Esophagus muscularis mucosa (tissue), 4 donors: ENCODE measurements around the gene COMMD1. TPM values are rescaled to one million over a fixed set of nuclear protein-coding genes. Genes with fewer than 3 reads are reported as not detected.

Experiments used
- DNase-seq: peaks from one replicate; pipeline ENCODE4 v3.0.0-alpha.2; 2017; ENCODE audit errors: extremely low spot score
- H3K27ac ChIP-seq, 4 donors: fragments of 200-600 bp; sonication (generic); replicated peaks in 1 of 4; 1 replicate in 3 of 4; 2 replicates in 1 of 4; pipeline ENCODE4 v1.5.1; 2016 to 2019; ENCODE audit warnings: mild to moderate bottlenecking in 1 of 4
- H3K27me3 ChIP-seq, 4 donors: fragments of 200-600 bp; sonication (generic); one replicate each; pipeline versions ENCODE4 v1.5.1 to v1.6.0; 2016 to 2019
- H3K36me3 ChIP-seq, 4 donors: fragments of 200-600 bp; sonication (generic); one replicate each; pipeline ENCODE4 v1.5.1; 2016 to 2019
- H3K4me1 ChIP-seq, 4 donors: fragments of 200-600 bp; sonication (generic); one replicate each; pipeline ENCODE4 v1.5.1; 2016 to 2019
- H3K4me3 ChIP-seq, 4 donors: fragments of 200-600 bp; sonication (generic); 1 replicate in 2 of 4; 2 replicates in 2 of 4; pipeline ENCODE4 v1.5.1; 2016 to 2019; ENCODE audit warnings: mild to moderate bottlenecking in 4 of 4, moderate library complexity in 1 of 4
- H3K9me3 ChIP-seq, 4 donors: fragments of 200-600 bp; sonication (generic); 1 replicate in 3 of 4; 2 replicates in 1 of 4; pipeline ENCODE4 v1.5.1; 2016 to 2019
- EP300 ChIP-seq: sonication (generic); formaldehyde crosslinking; IDR thresholded peaks from one replicate; pipeline ENCODE4 v1.6.1; 2017; ENCODE audit warnings: antibody characterized with exemption
- POLR2A ChIP-seq: fragments of 450-650 bp; IDR thresholded peaks from one replicate; pipeline ENCODE4 v1.6.1; 2017; ENCODE audit warnings: antibody characterized with exemption, moderate library complexity, mild to moderate bottlenecking, low read depth
- POLR2AphosphoS5 ChIP-seq, 2 donors: sonication (generic); formaldehyde crosslinking; IDR thresholded peaks; one replicate each; pipeline ENCODE4 v1.6.1; 2017; ENCODE audit warnings: antibody characterized with exemption in 2 of 2
- WGBS: methylation state at CpG from one replicate; pipeline ENCODE4 v1.1.5; 2018; 5-methylcytosine and 5-hydroxymethylcytosine counted together
- intact Hi-C: fragments of 100-400 bp; cut with DNase I; formaldehyde crosslinking; loops from one replicate; pipeline ENCODE4 v1.15.1; 2023
- total RNA-seq, 4 donors: library from RNA; depleted of rRNA; stranded (reverse); fragments of >200 nt; gene quantifications; one replicate each; pipeline versions ENCODE4 v1.1.0 to v1.2.1, GENCODE V29; 2016
- TF ChIP-seq, protein P1 (sequence below), 3 experiments: fragments of 200-600 bp in 2 of 3; fragments of 450-650 bp in 1 of 3; sonication (generic) in 2 of 3; IDR thresholded peaks; one replicate each; pipeline ENCODE4 v1.5.1; 2017 to 2019; ENCODE audit warnings: antibody characterized with exemption in 3 of 3, mild to moderate bottlenecking in 2 of 3, moderate library complexity in 1 of 3

The COMMD1 gene
- total RNA-seq, 4 donors from 2014 or later: 25.1 to 42.4 (median 37.2) TPM

DNA sequence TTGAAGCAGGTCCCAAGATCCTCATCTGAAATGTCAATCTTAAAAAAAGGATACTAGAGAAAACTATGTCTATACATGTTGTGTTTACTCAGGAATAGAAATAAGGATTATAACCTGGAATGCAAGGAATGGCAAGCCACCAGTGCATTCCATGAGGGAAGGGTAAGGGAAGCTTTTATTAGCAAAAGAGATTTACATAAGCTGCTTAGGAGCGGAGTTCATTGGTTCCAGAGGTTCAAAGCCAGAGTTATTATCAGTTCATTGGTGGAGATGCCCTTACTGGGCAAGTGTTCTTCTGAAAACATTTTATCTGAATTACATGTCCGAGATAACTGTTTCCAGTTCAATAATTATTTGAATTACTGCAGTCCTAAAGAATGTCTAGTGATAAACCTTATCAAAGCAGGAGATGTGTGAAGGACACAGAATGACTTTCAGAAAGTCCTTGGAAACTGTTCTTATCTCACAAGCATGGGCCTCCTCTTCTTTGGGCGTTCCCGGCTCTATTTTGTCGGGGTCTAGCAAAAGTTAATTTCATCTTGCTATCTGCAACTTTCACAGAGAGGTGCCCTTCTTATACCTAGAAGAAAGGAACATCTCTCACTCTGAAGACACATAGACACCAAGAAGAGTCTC lies 23.5 kb downstream of the COMMD1 start:
- TF ChIP-seq, protein P1, sequence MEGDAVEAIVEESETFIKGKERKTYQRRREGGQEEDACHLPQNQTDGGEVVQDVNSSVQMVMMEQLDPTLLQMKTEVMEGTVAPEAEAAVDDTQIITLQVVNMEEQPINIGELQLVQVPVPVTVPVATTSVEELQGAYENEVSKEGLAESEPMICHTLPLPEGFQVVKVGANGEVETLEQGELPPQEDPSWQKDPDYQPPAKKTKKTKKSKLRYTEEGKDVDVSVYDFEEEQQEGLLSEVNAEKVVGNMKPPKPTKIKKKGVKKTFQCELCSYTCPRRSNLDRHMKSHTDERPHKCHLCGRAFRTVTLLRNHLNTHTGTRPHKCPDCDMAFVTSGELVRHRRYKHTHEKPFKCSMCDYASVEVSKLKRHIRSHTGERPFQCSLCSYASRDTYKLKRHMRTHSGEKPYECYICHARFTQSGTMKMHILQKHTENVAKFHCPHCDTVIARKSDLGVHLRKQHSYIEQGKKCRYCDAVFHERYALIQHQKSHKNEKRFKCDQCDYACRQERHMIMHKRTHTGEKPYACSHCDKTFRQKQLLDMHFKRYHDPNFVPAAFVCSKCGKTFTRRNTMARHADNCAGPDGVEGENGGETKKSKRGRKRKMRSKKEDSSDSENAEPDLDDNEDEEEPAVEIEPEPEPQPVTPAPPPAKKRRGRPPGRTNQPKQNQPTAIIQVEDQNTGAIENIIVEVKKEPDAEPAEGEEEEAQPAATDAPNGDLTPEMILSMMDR (IDR thresholded peaks at IDR 0.05): no peak
- TF ChIP-seq POLR2A (no peak), EP300 (no peak), POLR2AphosphoS5 (IDR thresholded peaks at IDR 0.05) (no peak)
- H3K4me3 ChIP-seq: no peak overlapping the region
- H3K27ac ChIP-seq: no peak overlapping the region
- DNase-seq: peak; percentile 5
- intact Hi-C loops: no loop called here
- peaks cover 0 to 6% (median 0%) of the 10 kb centered on the region in 4 donors for H3K9me3 ChIP-seq
- 97% methylated on average over 5 of the region's 5 CpGs for WGBS
- H3K36me3 ChIP-seq: no peaks in the 10 kb centered on the region
- H3K27me3 ChIP-seq: no peaks in the 10 kb centered on the region
- H3K4me1 ChIP-seq: peaks cover 0 to 7% (median 2%) of the 10 kb centered on the region in 4 donors

DNA sequence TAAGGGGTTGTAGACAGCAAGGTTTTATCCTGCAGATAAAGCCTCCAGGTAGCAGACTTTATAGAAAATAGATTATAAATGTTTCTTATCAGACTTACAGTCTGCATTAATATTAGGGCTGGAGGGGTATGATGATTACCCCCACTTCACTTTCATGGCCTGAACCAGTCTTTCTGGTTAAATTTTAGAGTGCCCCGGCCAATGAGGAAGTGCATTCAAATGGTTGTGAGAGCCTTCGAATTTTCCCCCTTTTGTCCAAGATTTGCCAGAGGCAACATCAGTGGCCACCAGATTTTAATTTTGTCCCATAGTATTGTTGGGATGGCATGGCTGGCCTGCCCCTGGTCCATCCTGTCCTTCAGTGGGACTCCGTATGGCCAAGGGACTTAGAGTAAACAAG lies 31.6 kb downstream of the COMMD1 start:
- Histone ChIP-seq H3K27me3 (no peaks in the 10 kb centered on the region), H3K4me1 (peaks cover 6 to 12% (median 9%) of the 10 kb centered on the region in 4 donors), H3K36me3 (peaks cover 0 to 7% (median 0%) of the 10 kb centered on the region in 4 donors), H3K27ac (no peak overlapping the region), H3K4me3 (no peak overlapping the region), H3K9me3 (peaks cover 0 to 6% (median 0%) of the 10 kb centered on the region in 4 donors)
- no peak for DNase-seq
- WGBS: 93% methylated on average over 3 of the region's 3 CpGs
- TF ChIP-seq, protein P1 (IDR thresholded peaks at IDR 0.05): no peak
- TF ChIP-seq POLR2AphosphoS5 (IDR thresholded peaks at IDR 0.05) (no peak), POLR2A (no peak), EP300 (no peak)
- intact Hi-C loops: no loop called here

DNA sequence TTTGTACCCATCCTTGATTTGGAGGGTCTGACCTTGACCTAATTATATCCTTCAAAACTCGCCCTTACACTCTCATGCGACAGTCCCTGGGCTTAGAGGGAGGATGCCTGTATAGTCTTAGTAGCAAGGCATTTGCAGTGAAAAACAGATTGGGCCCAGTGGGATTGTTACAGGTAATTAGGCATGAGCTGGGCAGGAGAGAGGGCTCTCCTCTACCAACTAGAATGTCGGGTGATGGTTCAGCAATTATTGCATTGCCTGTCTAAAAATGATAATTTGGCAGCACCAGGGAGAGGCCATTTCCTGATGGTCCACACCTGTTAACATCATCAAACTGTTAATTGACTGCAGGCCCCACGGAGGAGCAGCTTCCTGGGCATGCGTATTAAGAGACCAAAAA lies 32.4 kb downstream of the COMMD1 start:
- Histone ChIP-seq H3K4me3 (no peak overlapping the region), H3K9me3 (peaks cover 0 to 2% (median 0%) of the 10 kb centered on the region in 4 donors), H3K27ac (peak overlapping the region in 3 of 4 donors; percentile 7 to 10 (median 8)), H3K36me3 (peaks cover 0 to 7% (median 0%) of the 10 kb centered on the region in 4 donors), H3K27me3 (no peaks in the 10 kb centered on the region), H3K4me1 (peaks cover 6 to 12% (median 9%) of the 10 kb centered on the region in 4 donors)
- 79% methylated on average over 5 of the region's 5 CpGs for WGBS
- TF ChIP-seq POLR2AphosphoS5 (IDR thresholded peaks at IDR 0.05): no peak
- intact Hi-C loops: no loop called here
- no peak for DNase-seq

DNA sequence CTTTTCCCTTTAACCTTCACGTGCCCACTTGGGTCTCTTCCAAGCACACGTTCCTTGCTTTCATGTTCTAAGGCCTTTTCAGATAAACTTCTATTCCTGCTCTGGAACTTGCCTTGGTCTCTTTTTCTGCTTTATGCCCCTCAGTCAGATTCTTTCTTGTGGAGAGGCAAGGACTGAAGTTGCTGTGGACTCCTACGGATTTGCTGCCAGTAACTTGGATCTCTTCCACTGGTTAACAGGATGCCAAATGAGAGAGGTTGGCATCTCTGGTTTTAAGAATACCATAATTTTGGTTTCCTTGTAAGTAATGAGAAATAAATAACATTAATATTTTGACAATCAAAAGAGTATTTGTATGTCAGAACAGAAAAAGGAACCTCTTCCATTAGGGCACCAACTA lies 33.0 kb downstream of the COMMD1 start:
- intact Hi-C loops: no loop called here
- Histone ChIP-seq H3K4me1 (peaks cover 6 to 12% (median 9%) of the 10 kb centered on the region in 4 donors), H3K4me3 (no peak overlapping the region), H3K27ac (peak overlapping the region in 3 of 4 donors; percentile 7 to 10 (median 8)), H3K27me3 (no peaks in the 10 kb centered on the region), H3K9me3 (no peaks in the 10 kb centered on the region), H3K36me3 (peaks cover 0 to 7% (median 0%) of the 10 kb centered on the region in 4 donors)
- DNase-seq: no peak
- WGBS: 60% methylated on average over 3 of the region's 3 CpGs
- TF ChIP-seq EP300 (no peak), POLR2A (no peak), POLR2AphosphoS5 (IDR thresholded peaks at IDR 0.05) (no peak)
- TF ChIP-seq, protein P1 (IDR thresholded peaks at IDR 0.05): no peak

DNA sequence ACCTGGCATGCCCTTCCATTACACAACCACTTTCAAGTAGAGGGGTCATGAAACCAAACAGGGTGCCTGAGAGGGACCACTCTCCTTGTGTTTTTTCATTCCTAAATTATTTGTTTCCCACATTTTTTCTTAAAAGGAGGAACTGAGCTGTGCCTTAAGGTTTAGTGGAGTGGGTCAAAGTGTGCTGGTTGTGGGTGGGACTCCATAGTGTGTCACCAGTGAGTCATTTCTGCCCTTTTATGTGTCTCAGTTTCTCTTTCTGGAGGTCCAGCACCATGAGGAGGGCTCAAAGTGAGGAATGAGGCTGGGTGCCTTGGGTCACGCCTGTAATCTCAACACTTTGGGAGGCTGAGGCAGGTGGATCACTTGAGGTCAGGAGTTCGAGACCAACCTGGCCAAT lies 37.8 kb downstream of the COMMD1 start:
- Histone ChIP-seq H3K4me3 (no peak overlapping the region), H3K4me1 (peaks cover 4 to 21% (median 9%) of the 10 kb centered on the region in 4 donors), H3K27ac (no peak overlapping the region), H3K9me3 (no peaks in the 10 kb centered on the region), H3K36me3 (no peaks in the 10 kb centered on the region), H3K27me3 (no peaks in the 10 kb centered on the region)
- intact Hi-C loops: no loop called here
- DNase-seq: no peak
- TF ChIP-seq EP300 (no peak), POLR2AphosphoS5 (IDR thresholded peaks at IDR 0.05) (no peak), POLR2A (no peak)
- 87% methylated on average over 2 of the region's 2 CpGs for WGBS
